ENCODE measurements around the gene OXCT1.
"Not testable (repeated sequence)": the region's sequence is repeated elsewhere in the genome, so short reads cannot be mapped to it uniquely, and the experiment has no call there.

The OXCT1 gene

DNA sequence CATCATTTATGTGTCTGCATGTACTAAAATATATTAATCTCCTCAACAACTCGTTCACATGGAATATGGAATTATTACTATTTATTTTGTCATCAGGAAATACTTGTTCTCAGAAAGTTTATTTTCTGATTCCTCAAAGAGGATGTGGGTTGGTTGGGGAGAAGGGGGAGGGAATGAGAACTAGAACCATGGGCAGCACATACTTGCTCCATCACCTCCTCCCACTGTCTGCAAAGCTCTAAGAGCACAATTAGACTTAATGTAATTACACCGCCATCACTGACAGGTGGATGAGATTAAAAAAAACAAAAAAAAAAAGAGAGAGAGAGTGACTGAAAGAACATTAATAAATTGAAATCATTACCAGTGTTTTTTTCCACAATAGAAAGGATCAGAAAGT, 98.2 kb downstream of the OXCT1 start:
- DNase-seq, result no peak

DNA sequence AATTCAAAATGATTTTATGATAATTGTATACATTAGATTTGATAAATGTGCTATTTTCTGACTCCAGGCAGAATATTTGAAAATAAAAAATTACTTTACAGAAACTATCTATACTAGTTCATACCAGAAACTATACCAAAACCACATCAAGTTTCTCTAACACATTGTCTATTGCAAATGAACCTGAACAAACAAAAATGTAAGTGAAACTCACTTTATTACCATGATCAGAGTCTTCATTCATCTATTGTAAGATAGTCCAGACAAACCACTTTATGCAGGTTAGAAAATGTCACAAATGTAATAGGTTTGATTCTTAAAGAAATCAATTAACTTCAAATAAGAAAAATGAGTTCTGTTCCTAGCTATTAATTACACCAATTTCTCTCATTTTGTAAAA, 99.4 kb downstream of the OXCT1 start:
- no peak for DNase-seq

DNA sequence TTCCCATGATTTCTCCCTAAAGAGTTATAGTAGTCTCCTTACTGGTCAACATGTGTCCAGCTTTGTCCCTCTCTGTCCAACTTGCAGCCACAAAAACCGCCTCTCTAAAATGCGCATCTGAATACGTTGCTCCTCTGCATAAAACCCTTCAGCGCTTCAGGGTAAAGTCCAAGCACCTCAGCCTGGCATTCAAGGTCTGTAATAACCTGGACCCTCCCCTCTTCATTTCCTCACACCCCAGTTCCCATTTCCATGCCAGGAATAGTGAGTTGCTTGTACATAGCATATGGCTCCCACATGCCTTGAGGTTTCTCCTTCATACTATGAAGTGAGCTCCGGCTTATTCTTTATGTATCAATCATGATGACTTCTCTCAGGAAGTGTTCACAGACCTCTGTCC, 101.5 kb downstream of the OXCT1 start:
- DNase-seq, result no peak

DNA sequence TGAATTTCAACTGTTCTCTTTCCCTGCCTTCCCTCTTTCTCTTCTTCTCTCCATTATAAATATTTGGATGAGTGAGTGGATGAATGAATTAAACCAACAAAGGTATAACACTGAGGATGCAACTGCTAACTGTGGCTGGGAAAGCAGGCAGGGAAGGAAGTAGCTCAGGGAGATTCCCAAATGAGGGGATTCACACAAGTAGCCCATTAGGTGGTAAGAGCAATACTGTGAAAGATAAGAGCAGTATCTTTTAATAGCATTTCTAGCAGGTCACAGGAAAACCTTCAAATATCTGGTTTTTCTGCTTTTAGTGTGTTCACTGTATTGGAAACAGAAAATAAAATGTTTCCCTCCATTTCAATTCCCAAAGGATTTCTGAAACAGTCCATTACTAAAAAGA, 105.6 kb downstream of the OXCT1 start:
- DNase-seq, result no peak

DNA sequence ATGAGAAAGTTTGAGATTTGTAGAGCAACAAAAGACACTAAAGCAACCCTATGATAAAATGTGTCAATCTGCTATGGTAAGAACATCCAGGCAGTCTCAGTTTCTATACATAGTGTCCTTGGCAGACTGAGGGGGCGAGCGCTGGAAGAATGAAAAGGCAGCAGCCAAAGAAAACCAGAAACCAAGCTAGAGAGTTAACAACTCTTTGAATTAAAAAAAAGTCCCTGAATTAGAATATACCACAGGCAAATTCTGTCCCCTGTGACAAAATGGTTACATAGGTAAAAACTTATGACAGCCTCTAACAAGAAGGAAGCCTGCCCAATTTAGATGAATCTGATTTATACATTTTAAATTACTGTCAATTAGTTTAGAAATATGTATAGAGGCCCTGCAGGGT, 106.7 kb downstream of the OXCT1 start:
- DNase-seq, result no peak

DNA sequence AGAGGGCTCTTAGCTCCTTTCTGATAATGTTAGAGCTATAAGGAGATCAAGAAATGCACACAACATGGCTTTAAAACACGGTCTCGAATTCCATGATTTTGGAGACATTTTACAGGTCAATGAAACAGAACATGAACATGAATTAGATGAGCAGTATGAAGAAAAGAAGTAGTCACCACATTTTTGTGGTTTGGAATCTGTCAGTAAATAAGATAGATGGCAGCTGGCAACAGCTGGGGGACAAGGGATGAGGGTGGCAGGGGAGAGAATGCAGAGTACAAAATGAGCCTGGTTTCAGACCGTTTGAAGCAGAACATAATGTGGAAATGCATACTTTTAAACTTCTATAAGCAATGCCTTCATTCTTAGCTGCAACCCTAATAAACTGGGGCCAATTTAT, 107.1 kb downstream of the OXCT1 start:
- no peak for DNase-seq

DNA sequence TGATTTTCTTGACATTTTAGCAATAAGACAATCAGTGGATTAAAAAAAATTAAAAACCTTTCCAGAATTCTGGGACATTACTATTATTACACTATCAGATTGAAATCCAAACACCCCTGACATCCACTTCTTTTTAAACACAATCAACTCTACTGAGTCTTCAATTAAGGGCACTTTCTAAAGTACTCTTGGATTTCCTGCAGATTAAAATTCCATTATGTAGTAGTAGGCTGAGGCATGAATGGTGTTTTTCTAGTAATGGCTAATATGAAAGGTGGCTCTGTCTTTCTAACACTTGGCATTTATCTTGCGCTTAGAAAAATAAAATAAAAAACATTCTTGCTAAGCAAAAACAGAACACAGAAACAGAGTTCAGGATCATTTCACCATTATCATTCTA, 107.8 kb downstream of the OXCT1 start:
- no peak for DNase-seq

DNA sequence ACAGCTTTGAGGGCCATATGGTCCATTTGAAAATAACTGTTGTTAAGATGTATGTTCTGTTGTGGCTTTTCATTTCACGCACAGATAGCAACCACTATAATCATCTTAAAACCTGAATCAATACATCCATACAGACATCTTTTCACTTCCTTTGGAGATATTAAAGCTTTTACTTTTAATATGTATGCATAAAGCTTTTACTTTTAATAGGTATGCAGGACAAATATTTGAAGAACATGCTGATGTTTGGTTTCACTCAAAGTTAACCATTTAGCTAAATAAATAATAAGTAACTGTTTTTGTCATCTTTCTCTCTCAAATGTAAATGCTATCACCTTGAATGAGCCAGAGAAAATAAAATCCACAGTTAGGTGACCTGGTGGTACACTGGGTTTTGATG, 108.6 kb downstream of the OXCT1 start:
- DNase-seq, result no peak

DNA sequence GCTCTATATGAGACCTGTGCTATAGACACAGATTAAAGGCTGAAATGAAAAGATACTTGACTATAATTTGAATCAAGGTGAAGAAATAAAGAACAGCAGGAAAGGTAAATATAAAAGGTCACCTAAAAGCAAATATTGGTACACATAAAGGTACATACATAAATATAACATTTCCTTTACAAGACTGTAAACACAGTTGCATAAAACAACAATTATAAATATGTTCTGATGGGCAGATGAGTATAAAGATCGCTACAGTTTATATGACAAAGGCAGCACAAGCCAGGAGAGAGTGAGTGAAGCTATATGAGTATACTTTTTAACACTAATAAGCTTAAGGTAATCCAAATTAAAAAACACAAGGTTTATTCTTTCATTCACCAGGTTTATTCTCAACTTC, 114.5 kb downstream of the OXCT1 start:
- DNase-seq, result no peak

DNA sequence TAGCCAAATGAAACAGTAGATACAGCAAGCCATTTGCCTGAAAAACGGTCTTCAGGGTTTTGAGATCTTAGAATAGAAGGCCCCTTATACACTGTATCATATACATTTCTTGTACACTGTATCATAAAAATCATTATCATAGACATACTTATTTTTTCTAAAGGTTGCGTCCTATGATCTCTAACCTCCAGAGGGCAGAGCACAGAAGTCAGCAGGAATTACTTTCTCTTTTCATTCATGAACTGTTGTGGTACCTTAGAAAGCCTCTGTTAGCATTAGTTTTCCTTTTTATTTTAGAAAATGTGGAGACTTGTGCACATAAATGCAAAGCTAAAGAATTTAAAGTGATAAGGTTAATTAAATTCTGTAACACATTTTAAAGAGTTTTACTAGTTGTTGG, 115.4 kb downstream of the OXCT1 start:
- DNase-seq, result no peak

DNA sequence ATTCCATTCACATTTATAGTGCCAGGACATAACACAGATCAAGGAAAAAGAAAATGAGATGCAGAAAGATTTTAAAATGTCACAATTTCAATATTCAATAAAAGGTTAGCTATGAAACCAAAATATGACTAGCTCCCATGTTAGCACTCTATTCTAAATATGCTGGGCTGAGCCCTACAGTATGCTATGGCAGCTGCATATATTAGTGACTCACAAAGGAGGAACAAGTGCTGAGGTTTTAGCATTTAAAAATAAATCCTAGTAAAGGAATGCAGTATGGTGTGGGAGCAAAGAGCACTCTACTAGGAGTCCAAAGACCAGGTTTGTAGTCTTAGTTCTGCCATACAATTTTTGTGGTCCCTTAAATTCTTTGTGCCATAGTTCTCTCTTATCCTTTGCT, 118.4 kb downstream of the OXCT1 start:
- DNase-seq, result no peak

DNA sequence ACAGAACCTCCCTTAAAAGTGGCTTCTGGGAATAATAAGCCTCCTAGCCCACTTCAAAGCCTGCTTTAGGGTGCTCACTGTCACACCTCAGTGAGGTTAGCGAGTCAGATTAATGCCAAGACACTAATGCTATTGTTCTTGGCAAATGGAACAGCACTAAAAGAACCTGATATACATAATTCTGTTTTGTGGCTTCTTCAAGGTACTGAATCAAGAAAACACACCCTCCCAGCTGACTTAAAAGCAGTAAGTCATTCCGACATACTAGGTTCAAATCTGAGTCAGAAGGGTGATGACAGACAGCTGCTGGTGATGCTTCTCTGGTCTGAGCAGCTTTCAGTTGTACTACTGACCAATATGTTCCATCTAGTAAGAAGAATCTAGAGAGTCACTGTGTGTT, 121.6 kb downstream of the OXCT1 start:
- no peak for DNase-seq

DNA sequence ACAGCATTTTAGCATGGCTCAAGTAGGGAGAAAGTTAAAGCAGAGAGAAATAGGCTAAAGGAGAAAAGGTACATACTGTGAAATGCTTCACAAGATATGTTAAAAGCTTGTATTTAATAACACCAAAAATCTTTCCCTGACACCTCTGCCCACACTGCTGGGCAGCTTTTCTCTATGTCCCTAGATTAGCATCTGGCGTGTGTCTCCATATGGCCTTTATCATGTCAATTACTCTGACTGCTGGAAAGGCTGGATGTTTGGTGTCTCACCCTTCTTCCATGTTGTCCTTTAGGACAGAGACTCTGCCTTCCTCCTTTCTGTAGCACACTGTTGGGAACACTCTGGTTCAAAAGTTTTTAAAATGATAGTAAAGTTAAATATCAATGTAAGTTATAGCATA, 122.5 kb downstream of the OXCT1 start:
- DNase-seq, result no peak

DNA sequence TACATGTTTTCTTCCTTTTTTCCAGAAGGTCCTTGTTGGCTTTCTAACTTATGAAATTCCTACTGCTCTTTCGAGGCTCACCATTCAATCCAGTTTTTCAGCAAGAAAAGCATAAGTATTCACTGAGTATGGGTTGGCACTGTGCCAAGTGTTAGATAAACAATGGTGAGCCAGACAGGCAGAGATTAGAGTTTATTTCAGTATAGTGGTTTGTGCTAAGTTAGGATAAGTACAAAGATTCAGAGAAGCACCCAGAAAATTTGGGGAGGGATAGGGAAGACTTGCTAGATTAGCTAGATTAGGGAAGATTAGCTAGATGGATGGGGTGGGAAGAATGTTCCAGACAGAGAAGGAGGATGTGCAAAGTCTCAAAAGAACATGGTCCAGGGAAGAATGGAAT, 122.9 kb downstream of the OXCT1 start:
- DNase-seq, result no peak

DNA sequence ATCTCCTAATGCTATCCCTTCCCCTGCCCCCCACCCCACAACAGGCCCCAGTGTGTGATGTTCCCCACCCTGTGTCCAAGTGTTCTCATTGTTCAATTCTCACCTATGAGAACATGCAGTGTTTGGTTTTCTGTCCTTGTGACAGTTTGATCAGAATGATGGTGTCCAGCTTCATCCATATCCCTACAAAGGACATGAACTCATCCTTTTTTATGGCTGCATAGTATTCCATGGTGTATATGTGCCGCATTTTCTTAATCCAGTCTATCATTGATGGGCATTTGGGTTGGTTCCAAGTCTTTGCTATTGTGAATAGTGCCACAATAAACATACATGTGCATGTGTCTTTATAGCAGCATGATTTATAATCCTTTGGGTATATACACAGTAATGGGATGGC, 127.6 kb downstream of the OXCT1 start:
- not testable (repeated sequence) for DNase-seq

DNA sequence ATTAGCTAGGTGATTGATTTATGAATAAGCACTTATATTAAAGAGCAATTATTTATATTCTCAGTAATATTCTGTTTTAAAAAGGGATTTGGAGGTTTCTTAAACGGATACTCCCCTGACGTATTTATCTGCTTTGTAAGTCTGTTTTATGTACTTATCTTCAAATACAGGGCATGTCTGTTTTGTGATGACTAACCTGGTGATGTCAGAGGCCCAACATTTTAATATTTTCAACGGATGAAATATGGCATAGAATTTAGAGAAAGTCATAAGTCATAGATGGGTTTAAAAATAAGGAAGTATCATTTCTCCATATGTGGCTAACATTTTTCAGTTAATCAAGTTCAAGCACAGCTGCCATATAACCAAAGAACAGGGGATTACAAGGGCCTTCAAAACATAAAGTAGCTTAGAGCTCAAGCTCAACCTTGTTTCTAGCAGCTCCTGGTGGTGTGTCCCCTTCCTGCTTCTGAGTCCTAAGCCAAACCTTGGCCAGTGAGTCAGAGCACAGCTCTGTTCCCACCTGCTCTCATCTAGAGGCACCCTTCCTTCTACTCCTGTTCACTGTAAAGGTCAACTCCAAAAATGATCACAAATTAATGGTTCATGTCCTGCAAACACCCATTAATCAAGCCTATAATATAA, 131.4 kb downstream of the OXCT1 start:
- DNase-seq, result no peak

DNA sequence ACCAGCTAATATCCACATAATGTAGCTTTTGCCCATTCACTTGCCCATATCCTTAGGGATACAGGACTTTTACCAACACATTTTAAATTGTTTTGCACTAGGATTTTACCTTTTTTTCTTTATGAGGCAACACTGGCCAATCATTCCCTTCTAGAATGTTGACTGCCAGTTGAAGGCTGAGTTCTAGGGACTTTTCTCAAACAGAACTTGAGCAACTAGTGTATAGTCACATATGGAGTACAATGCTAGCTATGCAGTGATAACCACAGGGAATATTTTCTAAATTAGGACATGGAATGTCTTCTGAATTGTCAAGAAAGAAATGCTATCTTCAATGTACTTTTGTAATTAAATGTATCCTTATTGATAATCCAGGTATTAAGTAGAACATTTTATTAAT, 133.6 kb downstream of the OXCT1 start:
- DNase-seq, result no peak

DNA sequence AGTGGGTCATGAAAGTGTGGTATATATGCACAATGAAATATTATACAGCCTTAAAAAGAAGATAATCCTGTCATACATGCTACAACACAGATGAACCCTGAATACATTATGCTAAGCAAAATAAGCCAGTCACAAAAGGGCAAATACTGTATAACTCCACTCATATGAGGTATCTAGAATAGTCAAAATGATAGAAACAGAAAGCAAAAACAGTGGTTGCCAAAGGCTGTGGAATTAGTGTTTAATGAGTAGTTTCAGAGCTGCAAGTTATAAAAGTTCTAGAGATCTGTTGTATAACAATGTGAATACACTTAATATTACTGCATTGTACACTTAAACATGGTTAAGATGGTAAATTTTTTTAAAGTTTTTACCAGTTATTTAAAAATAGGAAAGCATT, 135.0 kb downstream of the OXCT1 start:
- no peak for DNase-seq

DNA sequence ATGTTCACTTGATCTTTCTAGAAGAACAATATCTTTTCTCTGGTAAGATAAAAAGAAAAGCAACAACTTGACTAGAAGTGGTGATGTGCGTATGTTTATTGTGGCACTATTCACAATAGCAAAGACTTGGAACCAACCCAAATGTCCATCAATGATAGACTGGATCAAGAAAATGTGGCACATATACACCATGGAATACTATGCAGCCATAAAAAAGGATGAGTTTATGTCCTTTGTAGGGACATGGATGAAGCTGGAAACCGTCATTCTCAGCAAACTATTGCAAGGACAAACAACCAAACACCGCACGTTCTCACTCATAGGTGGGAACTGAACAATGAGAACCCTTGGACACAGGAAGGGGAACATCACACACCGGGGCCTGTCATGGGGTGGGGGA, 140.8 kb downstream of the OXCT1 start:
- not testable (repeated sequence) for DNase-seq

DNA sequence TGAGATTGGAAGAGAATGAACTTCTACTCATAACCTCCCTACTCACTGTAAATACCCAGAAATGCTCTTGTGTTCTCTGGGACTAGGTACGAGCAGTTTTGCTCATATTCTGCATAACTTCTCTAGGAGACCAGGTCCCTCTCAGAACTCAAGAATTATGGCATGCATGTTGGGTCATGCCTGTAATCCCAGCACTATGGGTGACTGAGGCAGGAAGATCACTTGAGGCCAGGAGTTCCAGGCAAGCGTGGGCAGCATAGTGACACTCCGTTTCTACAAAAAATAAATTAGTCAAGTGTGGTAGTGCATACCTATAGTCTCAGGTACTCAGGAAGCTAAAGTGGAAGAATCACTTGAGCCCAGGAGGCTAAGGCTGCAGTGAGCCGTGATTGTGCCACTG, 141.9 kb downstream of the OXCT1 start:
- no peak for DNase-seq

DNA sequence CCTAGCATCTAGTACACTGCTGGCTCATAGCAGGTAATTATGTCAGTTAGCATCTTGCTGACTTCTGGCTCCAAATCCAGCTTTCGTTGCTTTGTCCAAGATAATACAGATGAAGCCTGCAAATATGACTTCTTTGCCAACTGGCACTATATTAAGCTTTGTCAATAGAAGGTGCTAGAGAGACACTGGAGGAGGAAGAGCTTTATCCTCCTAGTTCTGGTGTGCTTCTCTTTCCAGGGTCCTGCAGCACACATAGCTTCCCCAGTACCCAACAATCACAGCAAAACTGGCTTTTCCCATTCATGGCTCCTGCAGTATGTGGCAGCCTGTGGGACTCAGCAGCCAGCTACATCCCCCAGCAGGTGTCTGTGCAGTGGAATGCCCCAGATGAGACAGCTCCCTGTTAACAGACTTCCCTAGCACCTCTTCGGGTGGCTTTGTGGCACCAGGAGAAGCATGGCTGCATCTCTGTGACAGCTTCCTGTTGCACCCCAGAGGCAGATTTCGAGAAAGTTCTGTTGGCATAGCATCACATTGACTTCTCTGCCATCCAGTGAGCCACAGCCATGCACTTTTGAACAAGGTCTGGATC, 147.8 kb downstream of the OXCT1 start:
- no peak for DNase-seq

DNA sequence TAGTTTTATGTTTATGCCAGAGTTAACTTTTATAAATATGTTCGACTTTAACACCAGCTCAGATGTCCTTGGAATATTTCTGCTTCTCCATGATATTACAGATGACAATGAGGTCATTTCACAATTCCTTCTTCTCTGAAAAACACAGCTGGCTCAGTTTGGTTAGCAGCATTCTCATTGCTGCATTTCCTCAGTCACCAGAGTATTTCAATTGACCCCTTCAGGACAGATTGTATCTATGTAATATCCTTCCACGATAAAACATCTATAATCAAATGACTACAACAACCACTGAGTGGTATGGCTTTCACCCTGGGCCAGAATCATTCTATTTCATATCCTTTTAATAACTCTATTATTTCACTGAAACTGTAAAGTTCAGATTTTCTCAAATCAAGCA, 148.7 kb downstream of the OXCT1 start:
- DNase-seq, result no peak

DNA sequence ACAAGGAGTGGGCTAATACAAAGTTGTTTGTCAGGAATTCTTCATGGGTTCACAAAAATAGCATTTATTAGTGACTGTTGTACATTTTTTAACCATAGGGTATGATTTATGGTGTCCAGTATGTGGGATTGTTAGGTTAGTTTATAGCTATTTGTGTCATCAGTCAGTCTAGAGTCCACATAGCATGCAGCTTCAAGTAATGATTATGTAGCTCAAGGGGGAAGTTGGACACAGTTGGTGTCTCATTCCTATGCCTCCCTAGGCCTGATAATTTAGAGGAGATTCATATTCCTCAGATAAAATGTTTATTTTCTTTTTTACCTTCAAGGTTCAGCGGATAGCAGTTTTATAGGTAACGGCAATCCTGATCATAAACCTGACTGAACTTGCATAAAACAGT, 153.8 kb downstream of the OXCT1 start:
- DNase-seq, result no peak

DNA sequence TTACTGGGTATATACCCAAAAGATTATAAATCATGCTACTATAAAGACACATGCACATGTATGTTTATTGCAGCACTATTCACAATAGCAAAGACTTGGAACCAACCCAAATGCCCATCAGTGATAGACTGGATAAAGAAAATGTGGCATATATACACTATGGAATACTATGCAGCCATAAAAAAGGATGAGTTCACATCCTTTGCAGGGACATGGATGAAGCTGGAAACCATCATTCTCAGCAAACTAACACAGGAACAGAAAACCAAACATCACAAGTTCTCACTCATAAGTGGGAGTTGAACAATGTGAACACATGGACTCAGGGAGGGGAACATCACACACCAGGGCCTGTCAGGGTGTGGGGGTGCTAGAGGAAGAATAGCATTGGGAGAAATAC, 155.8 kb downstream of the OXCT1 start:
- not testable (repeated sequence) for DNase-seq

DNA sequence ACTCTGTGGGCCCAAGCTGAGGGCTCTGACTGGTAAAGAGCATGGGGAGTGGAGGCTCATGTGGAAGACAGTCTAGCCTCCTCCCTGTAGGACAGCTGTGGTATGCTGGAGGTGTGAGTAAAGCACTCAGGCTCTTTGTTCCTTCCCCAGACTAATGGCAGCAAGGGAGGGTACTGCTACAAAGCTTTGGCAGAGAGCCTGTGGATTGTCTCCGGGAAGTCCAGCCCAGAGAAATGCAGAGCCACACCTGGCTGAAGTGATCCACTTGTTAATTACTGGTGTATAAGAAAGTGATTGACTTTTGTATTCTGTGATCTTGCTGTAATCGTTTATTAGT, 161.7 kb downstream of the OXCT1 start:
- no peak for DNase-seq

All from cerebellar nuclear complex (tissue), 1 donor.